Frontal cortex (tissue), 4 donors: ENCODE measurements around the gene CABLES2. TPM values are rescaled to one million over a fixed set of nuclear protein-coding genes. Genes with fewer than 3 reads are reported as not detected.
A peak's percentile ranks its signal among the peaks of the same experiment; 100 is the strongest.
"Not testable (repeated sequence)": the region's sequence is repeated elsewhere in the genome, so short reads cannot be mapped to it uniquely, and the experiment has no call there.

Experiments used
- DNase-seq, 2 donors: peaks; one replicate each; pipeline ENCODE4 v3.0.0; 2012; ENCODE audit warnings: low spot score in 2 of 2
- FAIRE-seq: peaks from 2 replicates; lab custom pipeline; 2012; peaks lifted over from hg19 to GRCh38; lab: Jason Lieb, UNC
- total RNA-seq: library from RNA; depleted of rRNA; stranded (reverse); fragments of >200 nt; gene quantifications from one replicate; pipeline ENCODE4 v1.2.3, GENCODE V29; 2014
- donor health status: control.
- donor health status: control.
- donor health status: control.

Gene CABLES2
- total RNA-seq, 1 donor from 2014 or later, result 2.9 TPM

GRCh38 chr20:62376112-62377063 is 30.7 kb downstream of the CABLES2 start:
- DNase-seq (no peak), FAIRE-seq (no peak)

- DNase-seq (no peak), FAIRE-seq (no peak)
These were observed 32.5 kb downstream of the CABLES2 start for GRCh38 chr20:62374331-62375152.

- FAIRE-seq, DNase-seq: not testable (repeated sequence)
These were observed 33.4 kb downstream of the CABLES2 start for GRCh38 chr20:62373631-62374179.

GRCh38 chr20:62372042-62372993 is 34.8 kb downstream of the CABLES2 start:
- DNase-seq (no peak), FAIRE-seq (no peak)

GRCh38 chr20:62371588-62372041 is 35.5 kb downstream of the CABLES2 start:
- FAIRE-seq, result no peak

GRCh38 chr20:62370807-62371587 is 36.1 kb downstream of the CABLES2 start:
- no peak for FAIRE-seq

More at GRCh38 chr20:62371588-62372041, 35.5 kb downstream of the CABLES2 start:
- no peak for DNase-seq

GRCh38 chr20:62370115-62370806 is 36.8 kb downstream of the CABLES2 start:
- DNase-seq (no peak), FAIRE-seq (no peak)

More at GRCh38 chr20:62370807-62371587, 36.1 kb downstream of the CABLES2 start:
- no peak for DNase-seq

GRCh38 chr20:62369815-62370114 is 37.3 kb downstream of the CABLES2 start:
- DNase-seq, result no peak

GRCh38 chr20:62368976-62369814 is 37.9 kb downstream of the CABLES2 start:
- DNase-seq, result peak in 1 of 2 donors; percentile 68
- no peak for FAIRE-seq

More at GRCh38 chr20:62369815-62370114, 37.3 kb downstream of the CABLES2 start:
- FAIRE-seq, result no peak

- peak in 1 of 2 donors; percentile 55 for DNase-seq
These were observed 38.6 kb downstream of the CABLES2 start for GRCh38 chr20:62368392-62368975.

GRCh38 chr20:62367633-62368391 is 39.3 kb downstream of the CABLES2 start:
- FAIRE-seq, result no peak
- peak in 1 of 2 donors; percentile 78 for DNase-seq

More at GRCh38 chr20:62368392-62368975, 38.6 kb downstream of the CABLES2 start:
- no peak for FAIRE-seq

- DNase-seq (peak; percentile 86), FAIRE-seq (no peak)
These were observed 39.9 kb downstream of the CABLES2 start, which contains the start of gene LAMA5 for GRCh38 chr20:62367136-62367632. Gene LAMA5, minus strand, starts transcription at chr20:62367312. Its CDS starts 67 bp downstream, at chr20:62367245.

- FAIRE-seq (no peak), DNase-seq (peak; percentile 57 to 73)
These were observed 40.5 kb downstream of the CABLES2 start for GRCh38 chr20:62366370-62367135.

GRCh38 chr20:62365814-62366369 is 41.2 kb downstream of the CABLES2 start:
- FAIRE-seq (no peak), DNase-seq (no peak)
